HG03103 (cell line): ENCODE data around the gene CD200R1L.

Experiments used
- ATAC-seq: cut with Tn5 transposase; IDR thresholded peaks from one replicate; pipeline ENCODE4 v1.9.1; 2021; ENCODE audit warnings: low read depth; ENCODE audit not compliant: unreplicated experiment

CD200R1L gene

GRCh38 chr3:112793326-112794081, 53.2 kb downstream of the CD200R1L start:
- ATAC-seq: no peak

- ATAC-seq: no peak
Observed at GRCh38 chr3:112791736-112792135, 54.9 kb downstream of the CD200R1L start.

GRCh38 chr3:112789787-112790186, 56.9 kb downstream of the CD200R1L start:
- ATAC-seq: no peak

GRCh38 chr3:112786881-112787579, 59.6 kb downstream of the CD200R1L start:
- no peak for ATAC-seq

- ATAC-seq: no peak
Observed at GRCh38 chr3:112786002-112786590, 60.6 kb downstream of the CD200R1L start.

- ATAC-seq: no peak
Observed at GRCh38 chr3:112785321-112786001, 61.2 kb downstream of the CD200R1L start.

GRCh38 chr3:112782491-112782890, 64.2 kb downstream of the CD200R1L start:
- no peak for ATAC-seq

GRCh38 chr3:112781599-112781998, 65.1 kb downstream of the CD200R1L start:
- no peak for ATAC-seq

- no peak for ATAC-seq
Observed at GRCh38 chr3:112779558-112780480, 66.8 kb downstream of the CD200R1L start.

GRCh38 chr3:112779011-112779410, 67.7 kb downstream of the CD200R1L start:
- no peak for ATAC-seq

GRCh38 chr3:112778353-112778948, 68.2 kb downstream of the CD200R1L start:
- no peak for ATAC-seq

GRCh38 chr3:112777811-112778210, 68.9 kb downstream of the CD200R1L start:
- ATAC-seq: no peak

GRCh38 chr3:112776836-112777235, 69.8 kb downstream of the CD200R1L start:
- ATAC-seq: no peak

- ATAC-seq: no peak
Observed at GRCh38 chr3:112776000-112776399, 70.7 kb downstream of the CD200R1L start.

GRCh38 chr3:112775011-112775742, 71.5 kb downstream of the CD200R1L start:
- ATAC-seq: no peak

GRCh38 chr3:112774293-112774926, 72.3 kb downstream of the CD200R1L start:
- ATAC-seq: no peak

- ATAC-seq: no peak
Observed at GRCh38 chr3:112773864-112774263, 72.8 kb downstream of the CD200R1L start.

- ATAC-seq: no peak
Observed at GRCh38 chr3:112770951-112771350, 75.7 kb downstream of the CD200R1L start.
